ENCODE results near the gene ECEL1.
A peak's percentile ranks its signal among the peaks of the same experiment; 100 is the strongest.
"Not testable (repeated sequence)": the region's sequence is repeated elsewhere in the genome, so short reads cannot be mapped to it uniquely, and the experiment has no call there.

Gene ECEL1

GRCh38 chr2:232455426-232456255 lies 32.0 kb downstream of the ECEL1 start, which contains the start of gene ALPI:
Gene ALPI, plus strand, starts transcription at chr2:232456153. Its CDS starts 47 bp downstream, at chr2:232456200.
- no peak within 1 kb of the TSS for H3K4me3 Mint-ChIP-seq
- peaks cover 51% of the 10 kb centered on the region for H3K27me3 Mint-ChIP-seq
- H3K36me3 Mint-ChIP-seq (ENCODE audit: insufficient read depth) = no peaks in the 10 kb centered on the region
- H3K4me1 Mint-ChIP-seq = no peaks in the 10 kb centered on the region
- no peaks in the 10 kb centered on the region for H3K9me3 Mint-ChIP-seq
- H3K27ac Mint-ChIP-seq (ENCODE audit: low read depth) = no peak within 1 kb of the TSS
- ATAC-seq (replicated peaks; ENCODE audit: extremely low read depth, poor library complexity, severe bottlenecking) (no peak), DNase-seq (ENCODE audit: low spot score in 2 of 2) (no peak)

DNA sequence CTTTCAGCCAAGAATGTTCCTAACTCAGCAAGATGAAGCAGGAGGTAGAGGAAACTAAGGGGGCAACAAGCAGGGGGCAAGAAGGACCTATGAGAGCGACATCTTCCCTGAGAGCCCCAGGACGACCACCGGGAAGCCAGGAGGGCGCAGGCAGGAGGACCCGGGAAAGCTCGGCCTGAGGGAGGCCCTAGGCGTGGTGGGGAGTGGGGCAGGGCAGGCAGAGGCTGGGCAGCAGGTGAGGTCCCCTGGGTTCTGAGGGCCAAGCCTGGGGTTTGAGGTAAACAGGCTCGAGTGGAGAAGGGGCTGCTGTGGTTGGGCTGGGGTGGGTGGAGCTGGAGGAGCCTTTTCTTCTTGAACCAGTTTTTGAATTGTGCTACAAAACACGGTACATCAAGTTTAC lies 33.0 kb downstream of the ECEL1 start:
- Mint-ChIP-seq H3K4me1 (no peaks in the 10 kb centered on the region), H3K36me3 (ENCODE audit: insufficient read depth) (no peaks in the 10 kb centered on the region), H3K4me3 (no peak overlapping the region), H3K27me3 (peaks cover 41% of the 10 kb centered on the region), H3K27ac (ENCODE audit: low read depth) (no peak overlapping the region), H3K9me3 (no peaks in the 10 kb centered on the region)
- ATAC-seq (replicated peaks; ENCODE audit: extremely low read depth, poor library complexity, severe bottlenecking) = no peak
- DNase-seq (ENCODE audit: low spot score in 2 of 2) = no peak

- H3K4me1 Mint-ChIP-seq; H3K27ac Mint-ChIP-seq (ENCODE audit: low read depth); H3K4me3 Mint-ChIP-seq; H3K36me3 Mint-ChIP-seq (ENCODE audit: insufficient read depth); H3K9me3 Mint-ChIP-seq; ATAC-seq (replicated peaks; ENCODE audit: extremely low read depth, poor library complexity, severe bottlenecking); DNase-seq (ENCODE audit: low spot score in 2 of 2): not testable (repeated sequence)
- peaks cover 26% of the 10 kb centered on the region for H3K27me3 Mint-ChIP-seq
These were observed 36.0 kb downstream of the ECEL1 start for GRCh38 chr2:232451645-232452044.

GRCh38 chr2:232449964-232450363 lies 37.7 kb downstream of the ECEL1 start:
- Mint-ChIP-seq H3K4me1 (no peaks in the 10 kb centered on the region), H3K4me3 (no peak overlapping the region), H3K36me3 (ENCODE audit: insufficient read depth) (no peaks in the 10 kb centered on the region), H3K27ac (ENCODE audit: low read depth) (no peak overlapping the region), H3K9me3 (no peaks in the 10 kb centered on the region), H3K27me3 (peaks cover 9% of the 10 kb centered on the region)
- ATAC-seq (replicated peaks; ENCODE audit: extremely low read depth, poor library complexity, severe bottlenecking) (no peak), DNase-seq (ENCODE audit: low spot score in 2 of 2) (peak in 1 of 2 donors; percentile 2)

DNA sequence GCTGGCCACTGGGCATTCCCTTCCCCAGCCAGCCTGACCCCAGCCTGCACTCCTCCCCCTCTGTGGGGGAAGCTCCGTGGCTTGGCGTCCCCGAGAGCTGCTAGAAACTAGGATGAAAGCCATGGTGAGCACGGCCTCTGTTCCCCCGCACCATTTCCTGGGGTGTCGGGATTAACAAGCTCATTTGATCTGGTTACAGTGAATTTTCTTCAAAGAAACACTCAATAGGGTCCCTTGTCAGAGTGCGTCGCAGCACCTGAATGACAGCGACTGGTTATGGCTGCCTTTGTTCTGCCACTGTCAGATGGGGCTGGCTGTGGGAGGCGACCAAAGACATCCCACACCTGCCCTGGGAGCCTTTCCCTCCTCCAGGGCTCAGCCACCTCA lies 39.3 kb downstream of the ECEL1 start:
- Mint-ChIP-seq H3K27ac (ENCODE audit: low read depth) (no peak overlapping the region), H3K4me3 (no peak overlapping the region), H3K4me1 (no peaks in the 10 kb centered on the region), H3K27me3 (no peaks in the 10 kb centered on the region), H3K9me3 (no peaks in the 10 kb centered on the region), H3K36me3 (ENCODE audit: insufficient read depth) (no peaks in the 10 kb centered on the region)
- DNase-seq (ENCODE audit: low spot score in 2 of 2) (peak in 1 of 2 donors; percentile 12), ATAC-seq (replicated peaks; ENCODE audit: extremely low read depth, poor library complexity, severe bottlenecking) (no peak)

DNA sequence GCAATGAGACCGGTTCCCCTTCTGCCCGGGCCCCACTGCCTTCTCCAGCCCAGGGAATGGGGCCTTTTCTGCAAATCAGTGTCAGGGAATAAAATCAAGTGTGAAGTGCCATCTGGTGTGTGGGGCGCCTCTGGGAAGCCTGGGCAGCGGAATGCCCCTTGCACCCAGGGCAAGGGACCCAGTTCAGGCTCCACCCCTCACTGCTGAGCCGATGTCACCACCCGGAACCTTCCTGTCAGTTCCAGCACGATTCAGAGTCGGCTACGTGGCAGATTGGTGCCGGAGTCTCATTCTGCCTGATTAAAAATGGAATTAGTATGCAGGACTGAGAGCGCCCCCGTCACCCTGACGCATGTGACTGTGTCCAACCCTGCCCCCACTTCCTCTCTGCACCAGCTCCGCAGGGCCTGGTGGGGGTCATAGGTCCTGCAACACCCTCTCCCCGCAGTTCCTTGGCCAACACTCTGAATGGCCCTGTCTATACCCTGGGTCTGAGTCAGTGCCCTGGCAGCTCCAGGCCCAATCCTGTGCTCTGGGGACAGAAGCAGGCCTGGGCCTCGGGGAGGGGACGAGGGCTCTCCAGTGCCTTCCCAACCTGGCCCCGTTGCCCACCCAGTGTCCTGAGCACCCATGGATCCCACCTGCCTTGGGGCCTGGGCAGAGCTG lies 39.9 kb downstream of the ECEL1 start:
- Mint-ChIP-seq H3K4me3 (no peak overlapping the region), H3K4me1 (no peaks in the 10 kb centered on the region), H3K27me3 (no peaks in the 10 kb centered on the region)

GRCh38 chr2:232447091-232447620 lies 40.5 kb downstream of the ECEL1 start:
- no peak for ATAC-seq (replicated peaks; ENCODE audit: extremely low read depth, poor library complexity, severe bottlenecking)
- Mint-ChIP-seq H3K9me3 (no peaks in the 10 kb centered on the region), H3K27ac (ENCODE audit: low read depth) (no peak overlapping the region), H3K27me3 (no peaks in the 10 kb centered on the region), H3K36me3 (ENCODE audit: insufficient read depth) (no peaks in the 10 kb centered on the region), H3K4me1 (no peaks in the 10 kb centered on the region), H3K4me3 (no peak overlapping the region)
- DNase-seq (ENCODE audit: low spot score in 2 of 2) = no peak

More for the DNA sequence above, 39.9 kb downstream of the ECEL1 start:
- ATAC-seq (replicated peaks; ENCODE audit: extremely low read depth, poor library complexity, severe bottlenecking) = no peak
- Mint-ChIP-seq H3K27ac (ENCODE audit: low read depth) (no peak overlapping the region), H3K9me3 (no peaks in the 10 kb centered on the region), H3K36me3 (ENCODE audit: insufficient read depth) (no peaks in the 10 kb centered on the region)
- no peak for DNase-seq (ENCODE audit: low spot score in 2 of 2)

DNA sequence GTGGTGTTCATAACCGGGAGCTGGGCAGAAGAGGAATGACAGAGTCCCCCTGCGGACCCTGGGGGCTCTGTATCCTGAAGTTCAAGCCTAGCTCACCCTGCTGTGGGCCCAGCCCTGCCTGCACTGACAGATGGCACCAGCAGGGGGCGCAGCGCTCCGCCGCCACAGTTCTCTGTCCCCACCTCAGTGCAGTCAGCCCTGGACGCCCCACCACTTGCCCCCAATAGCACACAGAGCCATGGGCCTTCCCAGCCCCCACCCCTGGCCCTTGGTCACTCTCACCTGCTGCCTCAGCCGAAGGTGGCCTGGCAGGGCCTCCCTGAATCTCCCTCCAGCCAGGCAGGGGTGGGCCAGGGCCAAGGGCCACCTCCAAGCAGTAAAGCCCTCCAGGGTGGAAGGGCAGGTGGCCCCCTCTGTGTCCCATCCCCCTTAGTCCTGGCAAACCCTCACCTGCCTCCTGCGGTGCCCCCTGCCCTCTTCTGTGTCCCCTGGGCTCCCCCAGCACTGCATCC lies 41.3 kb downstream of the ECEL1 start:
- not testable (repeated sequence) for H3K36me3 Mint-ChIP-seq (ENCODE audit: insufficient read depth); DNase-seq (ENCODE audit: low spot score in 2 of 2); H3K4me3 Mint-ChIP-seq; H3K27me3 Mint-ChIP-seq; H3K9me3 Mint-ChIP-seq; H3K27ac Mint-ChIP-seq (ENCODE audit: low read depth); H3K4me1 Mint-ChIP-seq
- ATAC-seq (replicated peaks; ENCODE audit: extremely low read depth, poor library complexity, severe bottlenecking) = peak; percentile 30

GRCh38 chr2:232445149-232445885 lies 42.3 kb downstream of the ECEL1 start:
- H3K9me3 Mint-ChIP-seq; H3K27ac Mint-ChIP-seq (ENCODE audit: low read depth); H3K27me3 Mint-ChIP-seq; ATAC-seq (replicated peaks; ENCODE audit: extremely low read depth, poor library complexity, severe bottlenecking); H3K36me3 Mint-ChIP-seq (ENCODE audit: insufficient read depth); DNase-seq (ENCODE audit: low spot score in 2 of 2); H3K4me1 Mint-ChIP-seq; H3K4me3 Mint-ChIP-seq: not testable (repeated sequence)

GRCh38 chr2:232444409-232445148 lies 43.1 kb downstream of the ECEL1 start:
- ATAC-seq (replicated peaks; ENCODE audit: extremely low read depth, poor library complexity, severe bottlenecking) (peak; percentile 48), DNase-seq (ENCODE audit: low spot score in 2 of 2) (peak; percentile 28 to 37)
- Mint-ChIP-seq H3K9me3 (no peaks in the 10 kb centered on the region), H3K27me3 (no peaks in the 10 kb centered on the region), H3K4me1 (peaks cover 11% of the 10 kb centered on the region), H3K27ac (ENCODE audit: low read depth) (no peak overlapping the region), H3K36me3 (ENCODE audit: insufficient read depth) (peaks cover 1% of the 10 kb centered on the region), H3K4me3 (no peak overlapping the region)

GRCh38 chr2:232443669-232444408 lies 43.8 kb downstream of the ECEL1 start:
- not testable (repeated sequence) for DNase-seq (ENCODE audit: low spot score in 2 of 2); ATAC-seq (replicated peaks; ENCODE audit: extremely low read depth, poor library complexity, severe bottlenecking); H3K27ac Mint-ChIP-seq (ENCODE audit: low read depth); H3K36me3 Mint-ChIP-seq (ENCODE audit: insufficient read depth); H3K27me3 Mint-ChIP-seq; H3K9me3 Mint-ChIP-seq; H3K4me3 Mint-ChIP-seq
- peaks cover 11% of the 10 kb centered on the region for H3K4me1 Mint-ChIP-seq
